ENCODE data around the gene NEGR1. TPM values are rescaled to one million over a fixed set of nuclear protein-coding genes. Genes with fewer than 3 reads are reported as not detected.

Gene NEGR1
- total RNA-seq, 4 donors from 2014 or later: 7.0 to 10.0 (median 8.1) TPM

GRCh38 chr1:71641903-71642302 is 640.4 kb downstream of the NEGR1 start:
- H3K4me1 ChIP-seq: no peaks in the 10 kb centered on the region

GRCh38 chr1:71640998-71641397 is 641.3 kb downstream of the NEGR1 start:
- WGBS, 2 donors (ENCODE audit: low coverage in 1 of 2): 88 to 89% methylated on average over 5 of the region's 5 CpGs
- TF ChIP-seq POLR2AphosphoS5 (IDR thresholded peaks at IDR 0.05) (no peak), CTCF (IDR thresholded peaks at IDR 0.05) (no peak), POLR2A (IDR thresholded peaks at IDR 0.05) (no peak), EP300 (IDR thresholded peaks at IDR 0.05; ENCODE audit: low read depth) (no peak)
- DNase-seq: no peak
- no peaks in the 10 kb centered on the region for H3K4me1 ChIP-seq
- in situ Hi-C loops (cut with MboI; ENCODE audit: low pct_ligation_motif_present in 1 of 4, low pct_unique_long_range_greater_than_20kb in 1 of 4, low sequenced_read_pairs in 3 of 4) (no loop called here), intact Hi-C loops (cut with DNase I; ENCODE audit: low total_unique reads) (no loop called here)
- H3K27ac ChIP-seq: no peak overlapping the region
- H3K36me3 ChIP-seq: no peaks in the 10 kb centered on the region
- H3K9me3 ChIP-seq: no peaks in the 10 kb centered on the region
- no peaks in the 10 kb centered on the region for H3K27me3 ChIP-seq
- no peak overlapping the region for H3K4me3 ChIP-seq

More at GRCh38 chr1:71641903-71642302, 640.4 kb downstream of the NEGR1 start:
- intact Hi-C loops (cut with DNase I; ENCODE audit: low total_unique reads): no loop called here
- Histone ChIP-seq H3K4me3 (no peak overlapping the region), H3K9me3 (no peaks in the 10 kb centered on the region), H3K36me3 (no peaks in the 10 kb centered on the region), H3K27ac (no peak overlapping the region), H3K27me3 (no peaks in the 10 kb centered on the region)
- in situ Hi-C loops (cut with MboI; ENCODE audit: low pct_ligation_motif_present in 1 of 4, low pct_unique_long_range_greater_than_20kb in 1 of 4, low sequenced_read_pairs in 3 of 4): no loop called here
- no peak for TF ChIP-seq POLR2AphosphoS5 (IDR thresholded peaks at IDR 0.05)
- WGBS, 2 donors (ENCODE audit: low coverage in 1 of 2): 67 to 72% methylated on average over 2 to 3 of the region's 3 CpGs
- DNase-seq: no peak

GRCh38 chr1:71640116-71640515 is 642.2 kb downstream of the NEGR1 start:
- H3K36me3 ChIP-seq: no peaks in the 10 kb centered on the region
- H3K27me3 ChIP-seq: no peaks in the 10 kb centered on the region
- H3K4me3 ChIP-seq: no peak overlapping the region
- no peak for DNase-seq
- no peak for TF ChIP-seq POLR2A (IDR thresholded peaks at IDR 0.05)
- TF ChIP-seq EP300 (IDR thresholded peaks at IDR 0.05; ENCODE audit: low read depth): no peak
- TF ChIP-seq CTCF (IDR thresholded peaks at IDR 0.05): no peak
- TF ChIP-seq POLR2AphosphoS5 (IDR thresholded peaks at IDR 0.05): no peak
- H3K27ac ChIP-seq: no peak overlapping the region
- intact Hi-C loops (cut with DNase I; ENCODE audit: low total_unique reads) (no loop called here), in situ Hi-C loops (cut with MboI; ENCODE audit: low pct_ligation_motif_present in 1 of 4, low pct_unique_long_range_greater_than_20kb in 1 of 4, low sequenced_read_pairs in 3 of 4) (no loop called here)
- H3K4me1 ChIP-seq: no peaks in the 10 kb centered on the region
- no peaks in the 10 kb centered on the region for H3K9me3 ChIP-seq
- WGBS, 2 donors (ENCODE audit: low coverage in 1 of 2): 53 to 79% methylated on average over 2 to 3 of the region's 3 CpGs

GRCh38 chr1:71638081-71638766 is 644.1 kb downstream of the NEGR1 start:
- 77 to 78% methylated on average over 4 of the region's 4 CpGs for WGBS, 2 donors (ENCODE audit: low coverage in 1 of 2)
- Histone ChIP-seq H3K27ac (no peak overlapping the region), H3K4me3 (no peak overlapping the region), H3K4me1 (no peaks in the 10 kb centered on the region), H3K27me3 (no peaks in the 10 kb centered on the region), H3K9me3 (no peaks in the 10 kb centered on the region), H3K36me3 (no peaks in the 10 kb centered on the region)
- intact Hi-C loops (cut with DNase I; ENCODE audit: low total_unique reads) (no loop called here), in situ Hi-C loops (cut with MboI; ENCODE audit: low pct_ligation_motif_present in 1 of 4, low pct_unique_long_range_greater_than_20kb in 1 of 4, low sequenced_read_pairs in 3 of 4) (no loop called here)
- DNase-seq: no peak
- TF ChIP-seq POLR2AphosphoS5 (IDR thresholded peaks at IDR 0.05) (no peak), POLR2A (IDR thresholded peaks at IDR 0.05) (no peak), CTCF (IDR thresholded peaks at IDR 0.05) (no peak), EP300 (IDR thresholded peaks at IDR 0.05; ENCODE audit: low read depth) (no peak)

GRCh38 chr1:71635568-71635967 is 646.8 kb downstream of the NEGR1 start:
- no peak for DNase-seq
- WGBS, 2 donors (ENCODE audit: low coverage in 1 of 2): 78 to 85% methylated on average over 2 of the region's 2 CpGs
- no peak for TF ChIP-seq CTCF (IDR thresholded peaks at IDR 0.05)
- no peak for TF ChIP-seq POLR2AphosphoS5 (IDR thresholded peaks at IDR 0.05)
- no peak for TF ChIP-seq POLR2A (IDR thresholded peaks at IDR 0.05)
- TF ChIP-seq EP300 (IDR thresholded peaks at IDR 0.05; ENCODE audit: low read depth): no peak

More at GRCh38 chr1:71635568-71635967, 646.8 kb downstream of the NEGR1 start:
- Histone ChIP-seq H3K27me3 (no peaks in the 10 kb centered on the region), H3K9me3 (no peaks in the 10 kb centered on the region), H3K27ac (no peak overlapping the region), H3K36me3 (no peaks in the 10 kb centered on the region), H3K4me1 (no peaks in the 10 kb centered on the region), H3K4me3 (no peak overlapping the region)
- in situ Hi-C loops (cut with MboI; ENCODE audit: low pct_ligation_motif_present in 1 of 4, low pct_unique_long_range_greater_than_20kb in 1 of 4, low sequenced_read_pairs in 3 of 4) (no loop called here), intact Hi-C loops (cut with DNase I; ENCODE audit: low total_unique reads) (no loop called here)

Data from transverse colon (tissue), 4 donors.